IMR-90 (cell line): ENCODE results near the gene HSH2D. TPM values are rescaled to one million over a fixed set of nuclear protein-coding genes. Genes with fewer than 3 reads are reported as not detected.

Experiments used
- ATAC-seq: fragments of 200-7000 bp; cut with Tn5 transposase; 2 replicates; pipeline ENCODE4 v1.9.1; 2020; ENCODE audit warnings: low read depth, mild to moderate bottlenecking, moderate library complexity
- BruUV-seq: library from RNA; stranded (reverse); fragments of 400-500 nt; replicated peaks from 2 replicates; lab custom pipeline; 2021; lab: Mats Ljungman, UMichigan
- CTCF ChIA-PET: fragments of 300-600 bp; formaldehyde crosslinking; extraction: SDS; loops from one replicate; lab custom pipeline; 2021; ENCODE audit warnings: antibody characterized with exemption; lab: Yijun Ruan, JAX
- POLR2A ChIA-PET: fragments of 300-600 bp; sonication (Branson Sonifier 250); formaldehyde crosslinking; loops from one replicate; lab custom pipeline; 2022; ENCODE audit warnings: antibody characterized with exemption; ENCODE audit not compliant: unreplicated experiment; lab: Charles Lee
- DNase-seq: peaks from one replicate; pipeline ENCODE4 v3.0.0; 2013
- H2AFZ ChIP-seq: replicated peaks from 2 replicates; pipeline ENCODE3; 2013; ENCODE audit warnings: low read length, mild to moderate bottlenecking; ENCODE audit not compliant: poor library complexity
- H2AK5ac ChIP-seq: 2 replicates; pipeline ENCODE4 v1.6.1; 2013; ENCODE audit warnings: low read depth, low read length, inconsistent platforms
- H2AK9ac ChIP-seq: replicated peaks from 2 replicates; pipeline ENCODE3; 2013; ENCODE audit warnings: mild to moderate bottlenecking, low read depth, low read length, moderate library complexity; ENCODE audit not compliant: poor library complexity
- H2BK120ac ChIP-seq: 2 replicates; pipeline ENCODE4 v1.6.1; 2013; ENCODE audit warnings: low read depth, low read length, inconsistent platforms
- H2BK15ac ChIP-seq: 3 replicates; pipeline ENCODE4 v1.6.1; 2013; ENCODE audit warnings: low read depth, low read length, inconsistent platforms
- H2BK20ac ChIP-seq: 2 replicates; pipeline ENCODE4 v1.6.1; 2013; ENCODE audit warnings: low read depth, mild to moderate bottlenecking, inconsistent platforms, low read length, moderate library complexity
- H2BK5ac ChIP-seq: 2 replicates; pipeline ENCODE4 v1.6.1; 2013; ENCODE audit warnings: mild to moderate bottlenecking, low read depth, low read length, inconsistent platforms; ENCODE audit not compliant: poor library complexity, severe bottlenecking
- H3K14ac ChIP-seq: replicated peaks from 2 replicates; pipeline ENCODE4 v1.6.1; 2013; ENCODE audit warnings: low read depth, low read length, inconsistent platforms
- H3K18ac ChIP-seq: 2 replicates; pipeline ENCODE4 v1.6.1; 2013; ENCODE audit warnings: low read depth, low read length, control low read depth
- H3K23ac ChIP-seq: 2 replicates; pipeline ENCODE4 v1.6.1; 2013; ENCODE audit warnings: low read depth, low read length, inconsistent platforms
- H3K27ac ChIP-seq: 2 replicates; pipeline ENCODE4 v1.5.1; 2013; ENCODE audit warnings: mild to moderate bottlenecking, control low read depth, low read length; ENCODE audit not compliant: insufficient read depth
- H3K27me3 ChIP-seq: 2 replicates; pipeline ENCODE4 v1.6.1; 2013; ENCODE audit warnings: low read length; ENCODE audit not compliant: control insufficient read depth, insufficient read depth
- H3K36me3 ChIP-seq: 2 replicates; pipeline ENCODE4 v1.6.1; 2013; ENCODE audit warnings: low read length, mixed read lengths; ENCODE audit not compliant: control insufficient read depth, insufficient read depth
- H3K4ac ChIP-seq: 2 replicates; pipeline ENCODE4 v1.6.1; 2013; ENCODE audit warnings: low read depth, low read length, inconsistent platforms
- H3K4me1 ChIP-seq: 2 replicates; pipeline ENCODE4 v1.6.1; 2013; ENCODE audit warnings: low read length, mixed read lengths; ENCODE audit not compliant: control insufficient read depth, insufficient read depth
- H3K4me2 ChIP-seq: 2 replicates; pipeline ENCODE4 v1.6.1; 2013; ENCODE audit warnings: low read depth, mild to moderate bottlenecking, control low read depth, low read length, moderate library complexity
- H3K4me3 ChIP-seq: 2 replicates; pipeline ENCODE4 v1.5.1; 2013; ENCODE audit warnings: low read depth, mild to moderate bottlenecking, control low read depth, low read length, moderate library complexity; ENCODE audit not compliant: insufficient read depth
- H3K56ac ChIP-seq: 2 replicates; pipeline ENCODE4 v1.6.1; 2013; ENCODE audit warnings: low read length, inconsistent platforms; ENCODE audit not compliant: insufficient read depth; ENCODE audit errors: extremely low read depth
- H3K79me1 ChIP-seq, 2 experiments: 2 replicates each; pipeline ENCODE4 v1.6.1; 2013; ENCODE audit warnings: low read length in 2 of 2, inconsistent platforms in 1 of 2, low read depth in 1 of 2
- H3K9ac ChIP-seq: 2 replicates; pipeline ENCODE4 v1.6.1; 2013; ENCODE audit warnings: low read depth, low read length, control low read depth
- H3K9me1 ChIP-seq: 2 replicates; pipeline ENCODE4 v1.6.1; 2013; ENCODE audit warnings: low read length, inconsistent platforms; ENCODE audit not compliant: insufficient read depth
- H3K9me3 ChIP-seq: 2 replicates; pipeline ENCODE4 v1.6.1; 2013; ENCODE audit warnings: low read length; ENCODE audit not compliant: control insufficient read depth, insufficient read depth
- H4K20me1 ChIP-seq: 2 replicates; pipeline ENCODE4 v1.6.1; 2013; ENCODE audit warnings: low read length, inconsistent platforms; ENCODE audit not compliant: insufficient read depth
- H4K5ac ChIP-seq: 2 replicates; pipeline ENCODE4 v1.6.1; 2013; ENCODE audit warnings: mild to moderate bottlenecking, low read depth, low read length, control low read depth
- H4K8ac ChIP-seq, 2 experiments: 2 replicates each; pipeline ENCODE4 v1.6.1; 2013; ENCODE audit warnings: low read depth in 2 of 2, low read length in 2 of 2, control low read depth in 1 of 2, inconsistent platforms in 1 of 2
- H4K91ac ChIP-seq: 2 replicates; pipeline ENCODE4 v1.6.1; 2013; ENCODE audit warnings: low read depth, low read length, inconsistent platforms; ENCODE audit not compliant: insufficient read depth
- MAZ ChIP-seq: IDR thresholded peaks from 2 replicates; pipeline ENCODE4 v1.6.1; 2012; ENCODE audit warnings: low read depth, mild to moderate bottlenecking, low read length, improper control_type of control experiment, moderate library complexity, borderline replicate concordance
- WGBS, 2 experiments: methylation state at CpG; one replicate each; pipeline versions ENCODE4 v1.1.5 to v1.1.7; 2013; ENCODE audit warnings: missing lambda C conversion rate in 2 of 2; ENCODE audit not compliant: insufficient read length in 1 of 2; ENCODE audit errors: extremely low coverage in 2 of 2; 5-methylcytosine and 5-hydroxymethylcytosine counted together
- dilution Hi-C: fragments of 300-500 bp; cut with HindIII; formaldehyde crosslinking; loops from one replicate; pipeline ENCODE4 v1.14.3; 2018; ENCODE audit warnings: low sequenced_read_pairs; ENCODE audit not compliant: unreplicated experiment
- in situ Hi-C: fragments of 300-500 bp; cut with MboI; formaldehyde crosslinking; loops from 3 replicates; pipeline ENCODE4 v1.14.3; 2019; ENCODE audit warnings: low sequenced_read_pairs, inconsistent platforms, mixed read lengths
- intact Hi-C: fragments of 100-400 bp; cut with micrococcal nuclease; formaldehyde crosslinking; loops from 2 replicates; pipeline ENCODE4 v1.10.0; 2022
- polyA plus RNA-seq, 3 experiments: library from polyadenylated mRNA; depleted of rRNA; stranded (reverse); fragments of >200 nt; gene quantifications; 2 replicates each; pipeline ENCODE4 v1.2.3, GENCODE V29; 2012; ENCODE audit warnings: low replicate concordance in 1 of 3
- total RNA-seq: library from RNA; depleted of rRNA; stranded (reverse); fragments of >200 nt; gene quantifications from 2 replicates; pipeline ENCODE4 v1.2.3, GENCODE V29; 2012

The HSH2D gene
- total and polyA plus RNA-seq, 2 of the 4 experiments (the other 2 are of a cell fraction), result not detected

GRCh38 chr19:16205205-16206045, 61.9 kb downstream of the HSH2D start:
- Histone ChIP-seq H3K79me1 (peaks cover 50 to 75% of the 10 kb centered on the region in 2 experiments), H3K36me3 (peaks cover 79% of the 10 kb centered on the region), H3K9me1 (peaks cover 9% of the 10 kb centered on the region; the same call in 1 of the 2 replicates), H4K8ac (no peak overlapping the region), H3K4ac (no peak overlapping the region), H3K27ac (no peak overlapping the region), H3K14ac (no peak overlapping the region), H3K9ac (no peak overlapping the region), H3K27me3 (no peaks in the 10 kb centered on the region), H2AK5ac (no peak overlapping the region), H2BK20ac (no peak overlapping the region), H4K91ac (no peak overlapping the region), H4K20me1 (peaks cover 30% of the 10 kb centered on the region), H4K5ac (no peak overlapping the region), H3K56ac (no peak overlapping the region), H2AK9ac (no peak overlapping the region), H2BK15ac (no peak overlapping the region), H3K9me3 (no peaks in the 10 kb centered on the region), H3K4me3 (no peak overlapping the region), H2BK120ac (no peak overlapping the region), H3K23ac (no peak overlapping the region), H2AFZ (no peak overlapping the region), H3K18ac (no peak overlapping the region), H2BK5ac (no peak overlapping the region), H3K4me2 (no peak overlapping the region), H3K4me1 (0 out of 2 replicates have a peak, but pooled peaks cover 2% of the 10 kb centered on the region)
- ATAC-seq, result no peak
- ChIA-PET POLR2A (no interaction called here), CTCF (no interaction called here)
- dilution Hi-C loops, result no loop called here
- no peak for TF ChIP-seq MAZ
- intact Hi-C loops, result no loop called here
- no peak for DNase-seq
- WGBS, 2 experiments, result 95% methylated on average over 3 of the region's 11 CpGs; no CpG with 5 or more reads in 1 of the 2 experiments
- in situ Hi-C loops, result no loop called here
- BruUV-seq, result no TSS peak
